ENCODE results near the gene EGF. TPM values are rescaled to one million over a fixed set of nuclear protein-coding genes. Genes with fewer than 3 reads are reported as not detected.

Gene EGF
- total and polyA plus RNA-seq, 11 donors = 1.3 to 15.0 (median 8.8) TPM

DNA sequence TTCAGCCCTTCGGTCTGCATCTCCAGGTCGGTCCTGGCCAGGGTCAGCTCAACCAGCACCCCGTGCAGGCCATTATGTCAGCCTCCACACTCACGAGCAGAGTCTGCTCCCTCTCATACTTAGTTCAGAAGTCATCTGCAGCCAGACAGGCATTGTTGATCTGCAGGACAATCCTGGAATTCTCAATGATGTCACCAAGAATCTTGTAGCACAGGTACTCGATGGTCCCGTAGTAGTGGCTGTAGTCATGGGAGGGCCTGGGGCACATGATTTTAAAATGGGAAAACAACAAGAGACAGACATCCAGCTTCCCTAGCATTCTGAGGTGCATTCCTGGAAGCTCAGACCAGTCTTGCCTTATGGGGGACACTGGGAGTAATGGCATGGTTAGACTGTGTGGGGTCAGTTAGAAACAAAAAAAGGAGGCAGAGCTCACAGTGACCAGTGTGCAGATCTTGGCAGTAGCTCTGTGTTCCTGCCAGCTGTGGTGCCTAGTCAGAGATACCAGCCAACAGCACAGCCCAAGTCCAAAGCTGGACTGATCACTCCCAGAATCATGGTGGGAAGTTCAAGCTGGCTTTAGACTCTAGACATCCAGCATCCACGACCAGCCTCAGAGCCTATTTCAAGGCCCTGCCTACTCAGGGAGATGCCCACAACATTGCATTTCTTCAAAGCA, 32.9 kb upstream of the EGF start:
- TF ChIP-seq, protein P1, sequence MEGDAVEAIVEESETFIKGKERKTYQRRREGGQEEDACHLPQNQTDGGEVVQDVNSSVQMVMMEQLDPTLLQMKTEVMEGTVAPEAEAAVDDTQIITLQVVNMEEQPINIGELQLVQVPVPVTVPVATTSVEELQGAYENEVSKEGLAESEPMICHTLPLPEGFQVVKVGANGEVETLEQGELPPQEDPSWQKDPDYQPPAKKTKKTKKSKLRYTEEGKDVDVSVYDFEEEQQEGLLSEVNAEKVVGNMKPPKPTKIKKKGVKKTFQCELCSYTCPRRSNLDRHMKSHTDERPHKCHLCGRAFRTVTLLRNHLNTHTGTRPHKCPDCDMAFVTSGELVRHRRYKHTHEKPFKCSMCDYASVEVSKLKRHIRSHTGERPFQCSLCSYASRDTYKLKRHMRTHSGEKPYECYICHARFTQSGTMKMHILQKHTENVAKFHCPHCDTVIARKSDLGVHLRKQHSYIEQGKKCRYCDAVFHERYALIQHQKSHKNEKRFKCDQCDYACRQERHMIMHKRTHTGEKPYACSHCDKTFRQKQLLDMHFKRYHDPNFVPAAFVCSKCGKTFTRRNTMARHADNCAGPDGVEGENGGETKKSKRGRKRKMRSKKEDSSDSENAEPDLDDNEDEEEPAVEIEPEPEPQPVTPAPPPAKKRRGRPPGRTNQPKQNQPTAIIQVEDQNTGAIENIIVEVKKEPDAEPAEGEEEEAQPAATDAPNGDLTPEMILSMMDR (IDR thresholded peaks at IDR 0.05) = no peak
- TF ChIP-seq POLR2A (IDR thresholded peaks at IDR 0.05) = no peak
- intact Hi-C loops (cut with DNase I) = no loop called here
- no peaks in the 10 kb centered on the region for H3K4me1 ChIP-seq
- 86 to 96% (median 92%) methylated on average over 6 to 7 of the region's 7 CpGs for WGBS, 4 donors
- no peak for ATAC-seq
- no peaks in the 10 kb centered on the region for H3K36me3 ChIP-seq
- no peak overlapping the region for H3K4me3 ChIP-seq
- no peaks in the 10 kb centered on the region for H3K9me3 ChIP-seq
- H3K27ac ChIP-seq = no peak overlapping the region
- no peaks in the 10 kb centered on the region for H3K27me3 ChIP-seq
- no peak for DNase-seq

DNA sequence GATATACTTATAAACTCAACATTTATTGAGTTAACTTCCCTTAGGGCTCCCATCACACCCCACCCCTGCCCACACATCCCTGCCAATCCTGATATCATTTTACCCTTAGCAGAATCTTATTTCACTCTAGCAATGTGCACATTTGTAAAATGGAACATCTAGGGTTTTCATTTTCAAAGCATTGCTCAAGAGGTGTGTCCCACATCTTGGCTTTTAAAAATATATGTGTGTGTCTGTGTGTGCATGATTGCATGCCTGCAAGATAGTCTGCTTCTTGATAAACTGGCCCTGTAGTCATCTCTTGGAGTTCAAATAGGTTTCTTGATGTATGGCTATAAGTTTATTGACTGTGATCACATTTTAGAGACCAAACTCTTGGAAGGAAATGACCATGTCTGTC, 26.4 kb upstream of the EGF start:
- DNase-seq (no peak), ATAC-seq (no peak)
- intact Hi-C loops (cut with DNase I) = no loop called here
- Histone ChIP-seq H3K36me3 (no peaks in the 10 kb centered on the region), H3K9me3 (no peaks in the 10 kb centered on the region), H3K27ac (no peak overlapping the region), H3K4me1 (no peaks in the 10 kb centered on the region), H3K27me3 (no peaks in the 10 kb centered on the region), H3K4me3 (no peak overlapping the region)
- TF ChIP-seq POLR2A (IDR thresholded peaks at IDR 0.05) = no peak

DNA sequence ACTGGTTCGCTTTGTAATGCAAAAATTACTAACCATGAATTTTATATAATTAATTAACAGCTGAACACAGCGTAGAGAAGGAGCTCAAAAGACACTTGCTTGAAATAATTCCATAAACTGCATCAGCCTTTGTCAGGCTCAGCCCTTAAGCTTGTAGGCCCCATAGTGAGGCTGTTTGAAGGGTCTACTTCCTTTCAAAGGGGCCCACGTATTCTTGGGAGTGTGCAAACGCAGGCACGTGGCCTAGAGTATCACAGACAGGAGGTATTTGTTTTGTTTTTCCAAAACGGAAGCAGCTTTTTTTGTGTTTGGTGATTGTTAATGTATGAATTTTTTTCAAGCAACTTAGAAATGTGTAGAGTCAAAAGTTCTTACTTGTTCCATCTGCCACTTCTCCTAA, 25.6 kb upstream of the EGF start:
- no peaks in the 10 kb centered on the region for H3K9me3 ChIP-seq
- no peak for DNase-seq
- no peaks in the 10 kb centered on the region for H3K36me3 ChIP-seq
- no peaks in the 10 kb centered on the region for H3K4me1 ChIP-seq
- no peak overlapping the region for H3K27ac ChIP-seq
- H3K4me3 ChIP-seq = no peak overlapping the region
- TF ChIP-seq, protein P1 (IDR thresholded peaks at IDR 0.05) = no peak
- TF ChIP-seq POLR2A (IDR thresholded peaks at IDR 0.05) = no peak
- no peaks in the 10 kb centered on the region for H3K27me3 ChIP-seq
- 56 to 63% (median 61%) methylated on average over 6 of the region's 6 CpGs for WGBS, 4 donors
- intact Hi-C loops (cut with DNase I) = no loop called here
- no peak for ATAC-seq

DNA sequence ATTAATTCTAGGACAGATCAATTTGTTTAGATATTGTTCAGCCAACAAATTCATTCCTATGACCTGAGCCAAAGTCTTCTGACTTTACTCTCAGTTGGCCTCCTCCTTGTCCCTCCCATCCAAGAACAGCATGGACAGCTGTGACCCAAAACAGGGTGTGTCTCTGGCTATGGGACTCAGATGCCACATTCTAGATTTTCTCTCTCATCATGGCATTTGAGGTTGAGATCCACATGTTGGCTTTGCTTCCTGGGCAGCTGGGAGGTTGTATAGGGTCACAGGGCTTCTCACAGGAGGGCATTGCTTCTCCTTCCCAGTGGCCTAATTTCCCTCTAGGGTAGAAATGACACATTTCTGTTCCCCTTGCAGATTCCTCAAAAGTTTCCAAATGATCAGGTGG, 22.6 kb upstream of the EGF start:
- TF ChIP-seq, protein P1 (IDR thresholded peaks at IDR 0.05) = no peak
- TF ChIP-seq POLR2A (IDR thresholded peaks at IDR 0.05) = no peak
- ATAC-seq (no peak), DNase-seq (no peak)
- Histone ChIP-seq H3K9me3 (peaks cover 0 to 2% (median 0%) of the 10 kb centered on the region in 12 donors), H3K4me3 (no peak overlapping the region), H3K27ac (no peak overlapping the region), H3K4me1 (no peaks in the 10 kb centered on the region), H3K27me3 (no peaks in the 10 kb centered on the region), H3K36me3 (no peaks in the 10 kb centered on the region)
- intact Hi-C loops (cut with DNase I) = no loop called here

Measured in heart left ventricle (tissue), 16 donors.